Inferior parietal cortex (tissue), 1 donor: Measurements from ENCODE around the gene PRKN.
A peak's percentile ranks its signal among the peaks of the same experiment; 100 is the strongest.

Experiments used
- DNase-seq: peaks from one replicate; pipeline ENCODE4 v3.0.0-alpha.2; 2016; ENCODE audit errors: extremely low spot score

The PRKN gene

DNA sequence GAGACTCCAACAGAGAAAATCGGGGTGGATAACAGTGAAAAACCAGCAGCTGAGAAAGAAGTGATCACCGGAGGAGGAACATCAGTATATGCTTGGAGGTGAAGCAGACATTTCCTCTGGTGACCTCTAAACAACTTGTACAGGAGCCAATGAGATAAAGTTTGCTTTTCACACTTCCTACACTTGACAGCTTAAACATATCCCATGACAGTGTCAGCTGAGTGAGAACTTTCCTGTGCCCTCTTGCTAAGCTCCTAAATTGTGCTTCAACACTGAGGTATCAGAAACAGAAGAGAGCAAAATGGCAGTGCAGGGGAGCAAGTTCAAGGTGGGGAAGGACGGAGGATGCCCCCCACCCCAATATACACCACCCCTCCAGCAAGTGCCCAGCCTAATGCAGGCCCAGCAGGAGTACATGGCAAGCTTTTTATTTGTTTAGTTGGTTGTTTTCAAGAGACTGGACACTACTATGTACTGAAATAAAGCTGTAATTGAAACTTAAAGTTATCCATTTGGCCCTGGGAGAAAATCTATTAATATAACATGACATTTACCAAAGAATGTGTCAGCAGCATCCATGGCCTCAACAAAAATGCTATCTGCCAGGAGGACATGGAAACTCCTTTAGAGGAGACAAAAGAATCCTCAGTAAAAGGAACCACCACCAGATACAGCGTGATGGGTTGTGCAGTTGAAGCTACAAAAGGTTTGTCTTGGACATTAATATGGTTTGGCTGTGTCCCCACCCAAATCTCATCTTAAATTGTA lies 540.2 kb downstream of the PRKN start:
- no peak for DNase-seq

DNA sequence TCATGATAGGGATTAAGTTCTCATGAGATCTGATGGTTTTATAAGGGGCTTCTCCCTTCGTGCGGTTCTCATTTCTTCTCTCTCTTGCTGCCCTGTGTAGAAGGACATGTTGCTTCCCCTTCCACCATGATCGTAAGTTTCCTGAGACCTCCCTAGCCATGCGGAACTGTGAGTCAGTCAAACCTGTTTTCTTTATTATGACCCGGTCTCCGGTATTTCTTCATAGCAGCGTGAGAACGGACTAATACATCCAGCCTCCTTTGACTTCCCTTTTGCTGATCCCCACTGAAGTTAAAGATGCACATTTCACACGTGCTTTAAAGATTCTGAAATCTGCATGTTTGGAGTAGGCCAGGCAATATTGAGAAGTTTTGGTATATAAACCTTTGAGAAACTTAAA lies 543.1 kb downstream of the PRKN start:
- no peak for DNase-seq

DNA sequence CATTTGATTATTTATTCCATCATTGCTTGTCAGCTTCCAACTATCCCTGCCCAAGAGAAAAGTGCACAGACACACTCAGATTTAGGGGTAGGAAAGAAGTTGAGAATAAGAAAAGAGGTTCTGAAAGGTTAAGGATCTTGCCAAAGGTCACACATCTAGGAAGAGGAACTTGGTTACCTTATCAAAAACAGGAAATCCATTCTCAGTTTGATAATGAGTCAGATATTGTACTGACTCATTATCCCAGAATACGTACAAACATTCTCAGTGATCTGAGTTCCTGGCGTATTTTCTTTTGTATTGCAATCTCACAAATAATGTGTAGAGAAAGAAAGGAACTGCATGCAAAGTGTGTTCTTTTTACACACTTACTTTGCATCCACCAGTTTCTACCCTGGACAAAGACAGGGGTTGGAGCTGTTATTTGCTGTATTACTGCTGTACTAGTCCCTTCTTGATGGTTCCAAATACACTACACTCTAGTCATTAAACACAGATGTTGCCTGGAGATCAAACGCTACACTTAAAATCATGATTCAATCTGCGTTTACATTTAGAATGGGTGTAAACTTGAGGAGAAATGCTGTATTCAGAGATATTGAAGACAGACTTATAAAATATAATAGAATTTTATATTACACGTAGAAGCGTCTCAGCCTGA lies 545.7 kb downstream of the PRKN start:
- DNase-seq = no peak

DNA sequence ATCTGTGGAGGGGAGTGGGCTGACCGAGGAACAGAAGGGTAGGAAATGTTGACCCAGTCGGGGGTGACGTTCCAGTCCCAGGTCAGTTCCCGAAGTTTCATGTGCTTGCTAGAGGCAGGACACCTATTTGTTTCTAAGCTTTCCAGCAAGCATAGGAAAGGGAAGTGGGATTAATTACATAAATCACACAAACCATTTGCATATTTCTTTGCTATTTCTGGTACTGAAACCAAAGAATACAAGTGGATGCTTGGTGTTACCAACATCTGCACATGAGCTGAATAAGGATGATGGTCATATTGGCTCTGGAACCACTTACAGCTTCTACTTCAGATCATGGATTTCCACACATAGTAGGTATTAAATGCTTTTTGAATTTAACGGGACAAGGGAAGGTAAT lies 546.5 kb downstream of the PRKN start:
- DNase-seq = no peak

DNA sequence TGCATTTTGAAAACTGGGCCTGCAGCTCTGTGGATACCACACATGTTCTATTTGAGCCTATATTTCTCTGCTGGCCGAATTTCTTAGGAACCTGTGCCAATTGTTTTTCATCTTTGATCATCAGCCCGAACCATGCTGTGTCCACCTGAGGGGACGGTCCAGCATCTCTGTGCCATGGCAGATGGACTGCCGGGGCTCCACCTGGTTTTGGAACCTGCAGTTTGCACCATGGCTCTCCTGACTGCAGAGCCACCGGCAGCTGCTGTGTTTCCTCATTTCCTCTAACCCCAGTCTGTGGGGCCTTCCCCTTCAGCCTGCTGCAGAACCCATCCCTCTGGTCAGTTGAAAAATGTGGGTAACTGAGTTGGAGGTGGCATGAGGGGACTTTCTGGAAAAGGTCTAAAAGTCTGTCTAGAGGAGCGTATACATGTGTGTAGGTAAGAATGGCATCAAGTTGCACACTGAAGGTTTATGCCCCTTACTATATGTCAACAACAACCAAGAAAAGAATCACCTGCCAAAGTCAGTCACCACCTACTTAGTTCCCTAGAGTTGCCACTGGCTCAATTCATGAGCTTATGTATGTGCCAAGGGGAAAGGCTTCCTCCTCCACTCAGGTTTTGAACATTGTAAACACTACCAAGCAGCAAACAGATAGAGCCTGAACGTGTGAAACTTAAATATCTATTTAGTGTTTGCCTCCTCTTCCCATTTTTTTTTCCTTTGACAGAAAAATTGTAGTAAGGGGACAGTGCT lies 548.2 kb downstream of the PRKN start:
- no peak for DNase-seq

DNA sequence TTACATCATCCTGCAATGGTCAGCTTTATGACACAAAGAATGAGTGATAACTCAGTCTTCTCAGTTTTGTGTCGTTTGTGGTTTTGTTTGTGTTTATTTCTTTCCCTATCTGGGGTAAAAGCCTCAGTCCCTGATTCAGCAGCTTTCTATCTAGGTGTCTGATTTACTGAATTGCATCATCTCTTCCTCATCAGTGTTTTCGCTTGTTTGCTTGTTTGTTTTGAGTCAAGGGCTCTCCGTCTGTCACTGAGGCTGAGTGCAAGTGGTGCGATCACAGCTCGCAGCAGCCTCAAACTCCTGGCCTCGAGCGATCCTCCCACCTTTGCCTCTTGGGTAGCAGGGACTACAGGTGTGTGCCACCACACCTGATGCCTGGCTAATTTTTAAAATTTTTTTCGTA lies 548.9 kb downstream of the PRKN start:
- no peak for DNase-seq

DNA sequence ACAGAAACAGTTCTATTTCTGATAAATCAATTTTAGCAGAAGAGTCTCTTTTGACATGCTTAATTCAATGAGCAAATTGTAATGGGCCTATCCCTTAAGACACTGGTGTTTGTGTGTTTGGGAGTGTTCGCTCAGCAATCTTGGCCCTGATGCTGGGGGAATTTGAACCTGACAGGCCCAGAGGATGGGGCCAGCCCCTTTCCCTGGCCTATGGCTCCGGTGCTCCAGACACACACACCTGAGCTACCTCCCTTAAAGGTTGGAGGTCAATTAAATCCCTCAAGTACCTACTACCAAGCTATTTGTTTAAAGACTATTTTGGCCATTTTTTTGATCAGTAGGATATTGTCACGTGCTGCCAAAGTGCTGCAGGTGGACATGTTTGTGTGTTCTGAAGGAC lies 549.3 kb downstream of the PRKN start:
- DNase-seq = no peak

DNA sequence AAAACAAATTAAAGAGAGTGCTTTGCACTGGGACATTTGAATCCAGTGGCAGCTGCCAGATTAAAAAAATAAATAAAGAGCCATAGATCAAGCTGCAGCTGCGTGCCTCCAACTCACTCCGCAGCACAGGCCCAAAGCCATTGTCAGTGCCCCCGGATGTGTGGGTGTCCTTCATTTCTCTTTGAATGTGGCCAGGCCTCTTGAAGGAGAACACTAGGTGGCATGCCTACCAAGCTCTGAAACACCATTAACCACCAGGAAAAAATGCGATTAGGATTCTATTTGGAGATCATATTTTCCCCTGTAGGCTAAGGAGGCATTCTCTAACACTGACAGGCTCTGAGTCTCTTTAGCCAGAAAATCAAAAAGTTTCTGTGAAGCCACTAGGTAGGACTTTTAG lies 549.8 kb downstream of the PRKN start:
- peak; percentile 63 for DNase-seq

DNA sequence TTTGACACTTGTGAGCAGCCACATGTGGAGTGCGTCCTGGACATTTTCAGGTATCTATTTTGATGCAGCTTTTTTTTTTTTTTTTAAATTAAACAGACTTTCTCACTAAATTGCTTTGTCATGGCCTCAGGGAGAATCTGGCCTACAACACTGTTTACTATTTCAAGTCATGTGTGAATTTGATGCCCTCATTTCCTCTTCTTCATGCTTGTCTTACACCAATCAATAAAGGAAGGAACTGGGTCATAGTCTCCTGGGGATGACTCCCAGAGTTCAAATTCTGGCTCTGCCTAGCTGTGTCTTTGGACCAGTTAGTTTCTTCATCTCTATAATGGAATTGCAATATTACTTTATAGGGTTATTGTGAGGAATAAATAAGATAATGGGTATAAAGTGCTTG lies 554.1 kb downstream of the PRKN start:
- DNase-seq = no peak

DNA sequence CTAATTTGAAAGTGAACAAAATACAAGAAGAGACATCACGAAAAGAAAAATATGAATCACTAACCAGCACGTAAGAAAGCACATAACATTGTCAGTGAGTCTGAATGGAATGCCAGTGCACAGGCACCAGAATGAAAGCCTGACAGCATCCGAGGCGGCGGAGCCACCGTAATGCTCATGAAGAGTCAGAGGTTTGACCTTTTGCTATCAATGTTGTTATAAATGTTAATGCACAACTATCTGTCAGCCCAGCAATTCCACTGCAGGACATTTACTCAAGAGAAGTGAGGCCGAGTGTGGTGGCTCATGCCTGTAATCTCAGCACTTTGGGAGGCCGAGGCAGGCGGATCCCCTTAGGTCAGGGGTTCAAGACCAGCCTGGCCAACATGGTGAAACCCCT lies 562.1 kb downstream of the PRKN start:
- no peak for DNase-seq

DNA sequence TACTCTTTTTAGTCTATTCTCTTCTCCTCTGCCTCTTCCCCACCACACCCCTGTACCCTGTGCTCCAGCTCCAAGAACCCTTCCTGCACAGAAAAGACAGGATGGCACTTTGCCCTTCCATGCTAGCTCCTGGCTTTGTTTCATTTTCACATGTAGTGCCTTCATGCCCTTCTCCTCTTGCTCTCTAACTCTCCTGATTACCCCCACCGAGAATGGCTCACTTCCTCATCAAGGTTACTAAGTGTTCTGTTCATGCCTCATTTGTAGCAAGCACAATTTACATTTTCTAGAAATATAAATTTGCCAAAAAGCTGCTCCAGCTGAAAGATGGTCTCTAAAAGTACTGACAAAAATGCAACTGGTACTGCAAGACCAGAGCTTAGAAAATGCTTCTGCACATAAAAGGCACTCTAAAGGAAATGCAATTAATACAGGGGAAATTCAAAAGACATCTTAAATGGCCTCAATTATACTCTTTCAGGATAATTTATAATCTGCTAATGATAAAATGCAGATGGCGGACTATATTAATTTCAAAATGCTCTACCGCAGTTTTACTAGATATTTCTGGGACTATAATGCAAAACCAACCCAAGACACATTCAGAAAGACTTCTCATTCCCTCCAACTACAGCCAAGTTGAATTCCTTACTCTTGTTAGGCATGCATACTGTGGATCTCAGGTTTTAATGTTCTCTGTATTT lies 570.2 kb downstream of the PRKN start:
- no peak for DNase-seq

DNA sequence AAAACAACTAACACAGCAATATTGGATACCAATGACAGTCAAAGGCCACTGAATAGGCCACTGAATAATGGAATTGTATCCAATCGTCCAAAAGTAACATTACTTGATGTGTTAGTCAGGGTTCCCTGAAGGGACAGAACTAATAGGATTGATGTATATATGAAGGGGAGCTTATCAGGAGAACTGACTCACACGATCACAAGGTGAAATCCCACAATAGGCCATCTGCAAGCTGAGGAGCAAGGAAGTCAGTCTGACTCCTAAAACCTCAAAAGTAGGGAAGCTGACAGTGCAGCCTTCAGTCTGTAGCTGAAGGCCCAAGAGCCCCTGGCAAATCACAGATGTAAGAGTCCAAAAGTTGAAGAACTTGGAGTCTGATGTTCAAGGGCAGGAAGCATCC lies 571.4 kb downstream of the PRKN start:
- DNase-seq = no peak

DNA sequence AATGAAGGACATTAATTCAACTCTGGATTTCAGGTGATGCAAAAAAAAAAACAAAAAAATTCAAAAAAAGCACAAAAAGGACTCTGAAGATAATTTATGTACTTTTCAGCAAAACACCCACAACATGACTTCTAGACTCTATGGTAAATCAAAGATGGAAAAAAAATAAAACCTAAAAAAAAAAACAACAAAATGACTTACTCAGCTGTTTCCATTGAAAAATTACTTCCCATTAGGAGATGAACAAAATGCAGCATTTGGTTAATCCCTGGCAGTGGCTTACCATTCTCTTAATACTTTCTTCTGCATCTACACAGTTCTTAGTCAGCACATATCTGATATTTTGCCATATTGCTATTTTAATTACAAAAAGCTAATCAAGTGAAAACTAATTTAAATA lies 572.6 kb downstream of the PRKN start:
- no peak for DNase-seq

DNA sequence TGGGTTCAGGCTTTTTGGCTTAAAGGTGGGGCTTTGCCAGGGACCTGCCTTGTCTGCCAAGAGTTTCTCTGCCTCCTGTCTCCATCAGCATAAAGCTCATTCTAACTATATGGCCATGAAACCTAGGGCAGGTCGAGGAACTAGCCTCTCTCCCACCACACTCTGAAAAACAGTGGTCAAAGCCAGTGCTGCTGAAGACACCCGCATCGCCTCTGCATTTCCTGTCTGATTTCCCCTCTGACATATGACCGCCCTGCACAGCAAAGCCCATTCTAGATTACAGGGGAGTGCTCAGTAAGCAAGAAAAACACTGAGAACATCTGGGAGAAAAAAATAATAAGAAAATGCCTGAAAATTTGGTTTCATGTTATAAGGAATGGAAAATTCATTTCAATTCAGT lies 573.6 kb downstream of the PRKN start:
- DNase-seq = no peak

DNA sequence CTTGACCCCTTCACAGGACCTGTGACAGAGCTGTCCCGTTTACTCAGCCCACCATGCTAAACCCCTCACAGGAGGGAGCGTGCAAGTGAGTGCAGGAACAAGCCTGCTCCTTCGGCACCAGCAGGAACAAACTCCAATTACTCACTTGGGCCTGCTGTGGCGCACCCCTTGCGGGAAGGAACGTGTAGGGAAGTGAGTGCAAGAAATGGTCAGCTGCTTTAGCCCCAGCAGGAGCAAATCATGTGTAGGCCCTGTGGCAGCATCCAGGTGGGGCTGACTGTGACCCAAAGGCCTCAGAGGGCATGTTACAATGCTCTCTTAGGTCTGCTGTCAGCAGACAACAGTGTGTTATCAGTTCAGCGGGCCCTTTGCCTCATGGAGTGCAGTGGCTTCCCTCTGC lies 574.4 kb downstream of the PRKN start:
- DNase-seq = no peak

DNA sequence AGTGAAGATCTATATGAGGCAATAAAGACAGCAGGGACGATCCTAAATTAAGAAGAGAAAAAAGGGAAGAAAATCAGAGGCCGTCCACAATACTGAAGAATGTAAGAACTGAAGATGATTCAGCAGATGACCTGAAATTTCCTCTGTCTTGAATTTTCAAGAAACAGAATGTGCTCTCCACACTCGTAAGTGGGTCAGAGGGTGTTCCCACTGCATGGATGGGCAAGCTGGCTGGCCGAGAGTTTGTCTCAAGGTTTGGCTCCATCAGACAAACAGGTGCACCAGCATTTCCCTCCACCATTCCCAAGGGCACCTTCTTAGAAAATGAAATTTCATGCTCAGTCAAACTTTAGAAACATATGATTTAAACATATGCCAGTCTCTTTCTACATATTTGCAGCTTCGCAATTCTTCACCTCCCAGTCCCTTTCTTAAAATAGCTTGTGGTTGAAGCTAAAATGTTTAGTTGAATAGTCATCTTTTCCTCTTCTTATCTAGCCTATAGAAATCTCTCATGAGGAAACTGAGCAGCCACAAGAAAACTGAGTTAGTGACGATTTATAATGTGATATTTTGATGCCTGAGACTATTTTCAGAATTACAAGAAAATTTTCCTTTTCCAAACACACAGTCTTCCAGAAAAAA lies 576.4 kb downstream of the PRKN start:
- peak; percentile 33 for DNase-seq

DNA sequence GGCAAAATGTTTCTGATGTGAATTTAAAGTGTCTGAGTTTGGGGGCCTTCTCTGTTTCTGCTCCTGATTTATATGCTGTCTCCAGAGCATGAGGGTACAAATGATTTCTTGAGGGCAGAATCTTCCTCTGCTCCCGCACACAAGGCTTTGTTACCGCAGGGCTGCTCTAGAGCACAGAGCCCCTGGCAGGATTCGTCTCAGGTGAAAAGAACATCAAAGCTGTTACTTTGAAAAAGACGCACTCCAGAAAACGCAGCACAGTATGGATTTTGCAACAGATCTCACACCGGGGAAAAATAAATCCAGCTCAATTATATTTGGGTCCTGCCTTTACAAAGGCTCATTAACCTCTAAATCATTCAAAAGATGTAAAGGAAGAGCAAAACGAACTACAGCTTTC lies 577.3 kb downstream of the PRKN start:
- no peak for DNase-seq

DNA sequence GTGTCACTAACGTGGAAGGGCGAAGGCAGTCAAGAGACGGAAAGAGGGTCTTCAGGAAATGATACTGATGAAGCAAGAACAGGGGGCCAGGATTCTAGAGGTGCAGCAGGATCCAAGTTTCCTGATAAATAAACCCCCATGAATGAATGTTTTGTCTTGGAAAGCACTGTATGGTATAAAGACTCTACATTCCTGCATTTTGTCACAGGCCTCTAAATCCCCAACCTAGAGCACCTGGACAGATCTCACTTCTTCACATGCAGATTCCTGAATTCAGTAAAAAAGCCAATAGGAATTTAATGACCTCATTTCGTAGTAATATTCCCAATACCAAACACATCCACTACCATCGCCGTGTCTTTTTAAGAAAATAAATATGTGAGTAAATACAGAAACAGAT lies 577.8 kb downstream of the PRKN start:
- DNase-seq = no peak

DNA sequence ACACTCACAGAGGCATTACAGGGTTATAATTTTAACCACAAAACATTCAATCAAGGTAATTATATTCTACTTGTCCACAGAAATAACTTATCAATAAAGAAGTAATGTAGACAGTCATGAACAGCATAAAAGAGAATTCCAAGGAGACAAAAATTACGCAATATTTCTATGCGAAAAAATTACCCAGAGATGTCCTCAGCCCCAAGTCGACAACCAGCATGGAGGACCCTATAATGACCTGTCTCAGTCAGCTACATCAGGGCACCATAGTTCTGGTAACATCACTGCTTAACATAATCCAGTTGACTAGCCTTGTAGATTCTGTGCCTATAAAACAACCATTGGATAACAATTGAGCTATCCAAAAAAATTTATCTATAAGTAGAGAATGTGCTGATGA lies 579.8 kb downstream of the PRKN start:
- no peak for DNase-seq

DNA sequence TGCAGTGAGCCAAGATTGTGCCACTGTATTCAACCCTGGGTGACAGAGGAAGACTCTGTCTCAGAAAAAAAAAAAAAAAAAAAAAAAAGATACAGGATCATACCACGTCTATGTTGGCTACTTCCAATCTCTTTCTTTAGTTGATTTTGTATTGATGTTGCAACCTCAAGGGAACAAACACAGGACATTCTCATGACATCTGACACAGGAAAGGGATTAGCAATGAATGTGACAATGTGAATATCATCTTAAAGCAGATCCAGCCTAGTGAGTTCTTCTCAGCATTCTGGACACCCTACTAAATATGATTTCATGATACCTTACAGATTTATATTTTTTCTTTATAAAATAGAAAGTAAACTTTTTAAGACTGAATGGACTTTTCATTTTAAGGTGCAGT lies 580.3 kb downstream of the PRKN start:
- DNase-seq = no peak

DNA sequence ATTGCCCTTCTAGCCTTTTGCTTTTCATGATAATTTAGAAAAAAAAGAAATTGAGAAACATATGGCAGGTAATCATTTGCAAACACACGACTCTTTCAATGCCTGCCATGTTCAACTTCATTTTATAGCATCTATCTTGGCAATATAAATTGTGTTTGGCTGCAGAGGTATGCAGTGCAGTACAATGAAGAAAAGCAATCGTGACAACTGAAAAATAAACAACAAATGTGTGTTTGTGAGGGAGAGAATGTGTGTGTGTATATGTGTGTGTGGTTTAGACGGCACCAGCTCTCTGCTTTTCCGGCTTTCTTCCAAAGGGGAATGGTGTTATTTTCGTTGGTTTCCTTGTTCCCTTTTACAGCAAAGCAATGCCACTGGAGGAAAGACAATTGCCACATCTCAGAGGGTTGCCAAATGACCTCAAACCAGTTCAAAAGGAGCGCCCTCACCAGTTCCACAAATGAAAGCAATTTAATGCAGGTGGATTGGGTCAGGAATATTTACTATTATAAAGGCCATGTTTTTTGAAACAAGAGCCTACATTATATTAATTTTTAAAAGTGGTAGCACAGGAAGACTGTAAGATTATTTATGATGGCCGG lies 587.2 kb downstream of the PRKN start:
- no peak for DNase-seq
